Esophagus squamous epithelium (tissue), 5 donors: ENCODE measurements around the gene PSMC1. TPM values are rescaled to one million over a fixed set of nuclear protein-coding genes. Genes with fewer than 3 reads are reported as not detected.

Experiments used
- DNase-seq: peaks from one replicate; lab custom pipeline; 2025; lab: John Stamatoyannopoulos, UW
- H3K27ac ChIP-seq, 4 donors: fragments of 200-600 bp; sonication (generic); one replicate each; pipeline ENCODE4 v1.5.1; 2016 to 2019; ENCODE audit warnings: mild to moderate bottlenecking in 1 of 4
- H3K27me3 ChIP-seq, 4 donors: fragments of 200-600 bp; sonication (generic); 1 replicate in 3 of 4; 2 replicates in 1 of 4; pipeline versions ENCODE4 v1.5.1 to v1.6.0; 2017 to 2021; ENCODE audit warnings: antibody characterized with exemption in 1 of 4
- H3K36me3 ChIP-seq, 3 donors: fragments of 200-600 bp; sonication (generic); one replicate each; pipeline ENCODE4 v1.5.1; 2016 to 2019
- H3K4me1 ChIP-seq, 3 donors: fragments of 200-600 bp; sonication (generic); one replicate each; pipeline ENCODE4 v1.5.1; 2017 to 2019
- H3K4me3 ChIP-seq, 4 donors: fragments of 200-600 bp; sonication (generic); 1 replicate in 3 of 4; 2 replicates in 1 of 4; pipeline ENCODE4 v1.5.1; 2016 to 2019; ENCODE audit warnings: mild to moderate bottlenecking in 2 of 4, moderate library complexity in 1 of 4
- H3K9me3 ChIP-seq, 3 donors: fragments of 200-600 bp; sonication (generic); one replicate each; pipeline ENCODE4 v1.5.1; 2016 to 2019
- POLR2A ChIP-seq, 4 donors: fragments of 450-650 bp; IDR thresholded peaks; one replicate each; pipeline ENCODE4 v1.6.1; 2017; ENCODE audit warnings: antibody characterized with exemption in 4 of 4, mild to moderate bottlenecking in 4 of 4, moderate library complexity in 3 of 4
- WGBS, 2 donors: methylation state at CpG; one replicate each; pipeline ENCODE4 v1.1.5; 2018; 5-methylcytosine and 5-hydroxymethylcytosine counted together
- intact Hi-C: fragments of 100-400 bp; cut with DNase I; formaldehyde crosslinking; loops from one replicate; pipeline ENCODE4 v1.15.0; 2022
- total RNA-seq, 4 donors: library from RNA; depleted of rRNA; stranded (reverse); fragments of >200 nt; gene quantifications; one replicate each; pipeline ENCODE4 v1.1.0, GENCODE V29; 2016
- TF ChIP-seq, protein P1 (sequence below), 6 experiments: fragments of 450-650 bp in 4 of 6; fragments of 200-600 bp in 2 of 6; sonication (generic) in 2 of 6; IDR thresholded peaks; one replicate each; pipeline ENCODE4 v1.5.1; 2016 to 2019; ENCODE audit warnings: antibody characterized with exemption in 6 of 6, mild to moderate bottlenecking in 4 of 6, moderate library complexity in 4 of 6
- donor health status: DM: yes; HTN: yes; CAD: no.

PSMC1 gene
- total RNA-seq, 4 donors from 2014 or later, result 102 to 199 (median 142) TPM

DNA sequence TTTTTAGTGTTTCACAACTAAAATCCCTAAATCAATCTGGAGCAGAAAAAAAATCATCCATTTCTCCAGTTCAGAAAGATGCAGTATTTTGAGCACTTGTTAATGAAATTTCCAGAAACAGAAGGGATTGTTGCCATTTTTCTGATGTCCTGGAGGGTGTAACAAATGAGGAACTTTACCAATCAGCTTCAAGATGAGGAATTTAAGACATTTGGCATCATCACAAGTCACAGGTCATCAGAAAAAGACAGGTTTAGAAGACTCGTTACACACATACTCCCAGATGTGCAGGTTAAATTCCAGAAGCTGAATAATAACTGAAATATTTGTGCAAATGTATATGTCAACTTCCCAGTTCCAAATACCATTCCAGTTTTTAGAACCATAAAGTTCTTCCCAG is 482 bp upstream of the PSMC1 start:
- H3K4me1 ChIP-seq, result peaks cover 10 to 26% (median 15%) of the 10 kb centered on the region in 3 donors
- H3K36me3 ChIP-seq, result peaks cover 0 to 23% (median 9%) of the 10 kb centered on the region in 3 donors
- no peak for DNase-seq
- intact Hi-C loops, result no loop called here
- H3K9me3 ChIP-seq, result no peaks in the 10 kb centered on the region
- H3K27me3 ChIP-seq, result peaks cover 0 to 20% (median 0%) of the 10 kb centered on the region in 4 donors
- H3K27ac ChIP-seq, result peak overlapping the region in 3 of 4 donors; percentile 90 to 94 (median 91)
- 43 to 53% methylated on average over 1 of the region's 1 CpG for whole genome bisulfite sequencing, 2 donors
- H3K4me3 ChIP-seq, result peak overlapping the region; percentile 73 to 98 (median 92)
- TF ChIP-seq, protein P1, sequence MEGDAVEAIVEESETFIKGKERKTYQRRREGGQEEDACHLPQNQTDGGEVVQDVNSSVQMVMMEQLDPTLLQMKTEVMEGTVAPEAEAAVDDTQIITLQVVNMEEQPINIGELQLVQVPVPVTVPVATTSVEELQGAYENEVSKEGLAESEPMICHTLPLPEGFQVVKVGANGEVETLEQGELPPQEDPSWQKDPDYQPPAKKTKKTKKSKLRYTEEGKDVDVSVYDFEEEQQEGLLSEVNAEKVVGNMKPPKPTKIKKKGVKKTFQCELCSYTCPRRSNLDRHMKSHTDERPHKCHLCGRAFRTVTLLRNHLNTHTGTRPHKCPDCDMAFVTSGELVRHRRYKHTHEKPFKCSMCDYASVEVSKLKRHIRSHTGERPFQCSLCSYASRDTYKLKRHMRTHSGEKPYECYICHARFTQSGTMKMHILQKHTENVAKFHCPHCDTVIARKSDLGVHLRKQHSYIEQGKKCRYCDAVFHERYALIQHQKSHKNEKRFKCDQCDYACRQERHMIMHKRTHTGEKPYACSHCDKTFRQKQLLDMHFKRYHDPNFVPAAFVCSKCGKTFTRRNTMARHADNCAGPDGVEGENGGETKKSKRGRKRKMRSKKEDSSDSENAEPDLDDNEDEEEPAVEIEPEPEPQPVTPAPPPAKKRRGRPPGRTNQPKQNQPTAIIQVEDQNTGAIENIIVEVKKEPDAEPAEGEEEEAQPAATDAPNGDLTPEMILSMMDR (IDR thresholded peaks at IDR 0.05), result no peak
- no peak for TF ChIP-seq POLR2A (IDR thresholded peaks at IDR 0.05)

DNA sequence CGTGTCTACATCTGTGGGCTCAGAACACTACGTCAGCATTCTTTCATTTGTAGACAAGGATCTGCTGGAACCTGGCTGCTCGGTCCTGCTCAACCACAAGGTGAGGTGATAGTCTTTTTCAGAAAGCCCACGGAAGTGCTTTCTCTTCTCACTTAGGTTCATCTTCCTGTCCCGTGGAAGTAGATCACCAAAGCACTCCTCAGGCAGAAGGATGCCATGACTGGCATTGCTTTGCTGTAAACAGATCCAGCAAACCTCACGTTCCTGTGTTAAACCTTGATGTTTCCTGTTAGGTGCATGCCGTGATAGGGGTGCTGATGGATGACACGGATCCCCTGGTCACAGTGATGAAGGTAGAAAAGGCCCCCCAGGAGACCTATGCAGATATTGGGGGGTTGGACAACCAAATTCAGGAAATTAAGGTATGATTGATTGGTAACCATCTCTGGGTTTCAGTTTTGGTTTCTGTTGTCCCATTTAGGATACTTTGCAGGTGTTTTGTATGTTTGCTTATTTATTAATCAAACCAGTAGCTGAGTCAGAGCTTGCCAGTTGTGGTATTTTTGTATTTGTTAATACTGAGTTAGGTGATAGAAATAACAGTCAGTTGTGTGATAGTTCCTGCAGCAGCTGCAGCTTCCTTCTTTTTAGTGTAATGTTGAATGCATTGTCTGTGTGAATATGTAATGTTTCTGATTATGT is 7.5 kb downstream of the PSMC1 start:
- no peak overlapping the region for H3K27ac ChIP-seq
- TF ChIP-seq, protein P1 (IDR thresholded peaks at IDR 0.05), result no peak
- no peak overlapping the region for H3K4me3 ChIP-seq
- no peaks in the 10 kb centered on the region for H3K9me3 ChIP-seq
- DNase-seq, result no peak
- intact Hi-C loops, result no loop called here
- 45 to 72% methylated on average over 4 to 6 of the region's 8 CpGs for WGBS, 2 donors
- peaks cover 0 to 2% (median 0%) of the 10 kb centered on the region in 3 donors for H3K4me1 ChIP-seq
- H3K27me3 ChIP-seq, result no peaks in the 10 kb centered on the region
- peaks cover 5 to 95% (median 45%) of the 10 kb centered on the region in 3 donors for H3K36me3 ChIP-seq

DNA sequence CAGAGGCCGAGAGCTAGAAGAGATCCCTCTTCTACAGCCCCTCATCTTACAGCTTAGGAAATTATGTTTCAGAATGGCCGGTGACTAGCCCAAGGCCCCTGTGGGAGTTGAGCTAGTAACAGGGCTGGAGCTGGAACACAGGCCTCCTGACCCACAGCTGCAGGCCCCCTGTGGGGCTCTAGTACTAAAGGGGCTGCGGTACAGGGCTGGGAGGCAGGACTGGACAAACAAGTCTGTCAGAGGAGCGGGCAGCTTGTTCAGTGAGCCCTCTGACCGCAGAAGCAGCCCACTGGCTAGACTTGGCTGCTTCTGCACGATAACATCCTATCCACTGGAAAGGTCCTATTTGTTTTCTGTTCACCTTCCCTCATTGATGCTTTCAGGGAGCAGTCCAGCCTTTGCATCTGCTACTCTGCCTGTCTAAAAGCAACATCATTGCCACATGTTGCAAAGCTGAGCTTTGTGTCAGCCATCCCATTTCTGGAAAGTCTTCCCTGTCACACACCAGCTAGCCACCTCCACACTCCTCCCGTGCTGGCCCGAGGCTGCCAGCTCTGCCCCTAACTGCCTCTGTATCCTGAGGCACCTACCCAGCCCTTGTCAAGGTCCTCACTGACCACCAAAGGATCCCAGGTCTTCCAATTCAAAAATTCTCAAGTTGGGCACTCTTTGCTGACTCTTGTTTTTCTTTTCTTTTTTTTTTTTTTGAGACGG is 10.2 kb downstream of the PSMC1 start:
- H3K27ac ChIP-seq, result no peak overlapping the region
- H3K36me3 ChIP-seq, result peaks cover 6 to 96% (median 63%) of the 10 kb centered on the region in 3 donors
- H3K9me3 ChIP-seq, result no peaks in the 10 kb centered on the region
- 93 to 96% methylated on average over 8 to 9 of the region's 9 CpGs for WGBS, 2 donors
- TF ChIP-seq POLR2A (IDR thresholded peaks at IDR 0.05), result no peak
- TF ChIP-seq, protein P1 (IDR thresholded peaks at IDR 0.05), result no peak
- DNase-seq, result no peak
- no peaks in the 10 kb centered on the region for H3K27me3 ChIP-seq
- no peak overlapping the region for H3K4me3 ChIP-seq
- H3K4me1 ChIP-seq, result no peaks in the 10 kb centered on the region
- intact Hi-C loops, result no loop called here

DNA sequence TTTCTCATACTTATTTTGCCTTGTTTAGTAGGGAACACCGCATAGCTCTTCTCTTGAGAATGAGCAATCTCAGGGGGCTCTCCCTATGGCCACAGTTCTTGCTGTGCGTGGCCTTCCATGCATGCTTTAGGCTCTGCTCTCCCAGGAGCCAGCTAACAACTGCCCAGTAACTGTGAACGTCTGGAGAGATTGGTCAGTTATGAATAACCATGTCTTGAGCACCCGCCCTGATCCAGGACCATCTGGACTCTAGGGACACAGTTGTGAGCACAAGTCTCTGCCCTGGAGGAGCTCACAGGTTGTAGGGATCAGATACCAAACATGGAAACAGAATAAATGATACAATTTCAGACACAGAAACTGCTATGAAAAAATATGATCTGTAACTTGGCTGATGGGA is 12.1 kb downstream of the PSMC1 start:
- peaks cover 0 to under 1% (median 0%) of the 10 kb centered on the region in 3 donors for H3K4me1 ChIP-seq
- H3K27me3 ChIP-seq, result no peaks in the 10 kb centered on the region
- TF ChIP-seq POLR2A (IDR thresholded peaks at IDR 0.05), result no peak
- TF ChIP-seq, protein P1 (IDR thresholded peaks at IDR 0.05), result no peak
- WGBS, 2 donors, result 88 to 96% methylated on average over 4 of the region's 4 CpGs
- intact Hi-C loops, result no loop called here
- no peak overlapping the region for H3K4me3 ChIP-seq
- no peak for DNase-seq
- H3K9me3 ChIP-seq, result no peaks in the 10 kb centered on the region
- no peak overlapping the region for H3K27ac ChIP-seq
- peaks cover 6 to 100% (median 71%) of the 10 kb centered on the region in 3 donors for H3K36me3 ChIP-seq

DNA sequence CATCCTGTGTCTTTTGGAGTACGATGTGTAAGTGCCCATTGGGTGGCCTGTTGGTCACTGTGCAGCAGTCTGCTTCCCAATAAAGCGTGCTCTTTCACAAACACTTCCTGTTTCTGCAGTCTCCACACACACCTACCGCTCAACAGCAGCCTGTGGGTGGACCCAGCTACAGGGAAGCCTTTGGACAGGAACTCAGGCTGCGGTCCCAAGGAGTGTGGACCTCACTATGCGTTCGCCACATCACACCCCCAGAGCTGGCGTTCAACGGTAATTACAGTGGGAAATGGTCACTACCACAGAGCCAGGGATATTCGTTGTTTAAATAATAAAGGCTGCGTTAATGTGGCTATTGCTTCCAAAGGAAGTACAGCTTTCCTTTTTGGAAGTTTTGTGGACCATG is 16.2 kb downstream of the PSMC1 start:
- TF ChIP-seq POLR2A (IDR thresholded peaks at IDR 0.05), result no peak
- TF ChIP-seq, protein P1 (IDR thresholded peaks at IDR 0.05), result no peak
- intact Hi-C loops, result no loop called here
- Histone ChIP-seq H3K4me3 (no peak overlapping the region), H3K36me3 (peaks cover 11 to 95% (median 42%) of the 10 kb centered on the region in 3 donors), H3K27ac (peak overlapping the region in 2 of 4 donors; percentile 8 to 55), H3K9me3 (no peaks in the 10 kb centered on the region), H3K27me3 (no peaks in the 10 kb centered on the region), H3K4me1 (peaks cover 0 to 22% (median 13%) of the 10 kb centered on the region in 3 donors)
- no peak for DNase-seq
- 71 to 74% methylated on average over 7 to 9 of the region's 10 CpGs for WGBS, 2 donors
